SK-N-SH (cell line): ENCODE results near the gene PNKD.

Source experiments
- CTCF ChIP-seq: fragments of 200-600 bp; sonication (generic); IDR thresholded peaks from 2 replicates; pipeline ENCODE4 v1.6.1; 2017; ENCODE audit warnings: antibody characterized with exemption, mild to moderate bottlenecking, moderate library complexity
- SIN3A ChIP-seq: IDR thresholded peaks from 2 replicates; pipeline ENCODE4 v1.6.1; 2012; ENCODE audit warnings: low read depth, mild to moderate bottlenecking, low read length, moderate library complexity, borderline replicate concordance
- TCF12 ChIP-seq: IDR thresholded peaks from 2 replicates; pipeline ENCODE4 v1.4.0; 2012
- USF1 ChIP-seq: IDR thresholded peaks from 2 replicates; pipeline ENCODE4 v1.4.0; 2012; ENCODE audit warnings: low read depth, borderline replicate concordance
- USF2 ChIP-seq: fragments of 150-350 bp; IDR thresholded peaks from 2 replicates; pipeline ENCODE4 v1.6.1; 2017; ENCODE audit warnings: antibody characterized with exemption, low read length, low read depth, borderline replicate concordance

- TF ChIP-seq TCF12: no peak
- no peak for TF ChIP-seq CTCF
- TF ChIP-seq USF1: no peak
- TF ChIP-seq SIN3A: no peak
- TF ChIP-seq USF2: no peak
Measured at GRCh38 chr2:218228366-218229090, 41.8 kb upstream of the PNKD start.
